Endodermal cell (in vitro differentiated cells): ENCODE measurements around the gene SLIT3. TPM values are rescaled to one million over a fixed set of nuclear protein-coding genes. Genes with fewer than 3 reads are reported as not detected.

ENCODE experiments used
- DNase-seq: peaks from one replicate; pipeline ENCODE4 v3.0.0-alpha.2; 2017
- H3K27ac ChIP-seq: 2 replicates; pipeline ENCODE4 v1.5.1; 2013; ENCODE audit warnings: mild to moderate bottlenecking, low read depth, low read length, moderate library complexity
- H3K27me3 ChIP-seq: 2 replicates; pipeline ENCODE4 v1.6.1; 2013; ENCODE audit warnings: mild to moderate bottlenecking, low read length, moderate library complexity; ENCODE audit not compliant: insufficient read depth, control insufficient read depth, poor library complexity, severe bottlenecking
- H3K36me3 ChIP-seq: 2 replicates; pipeline ENCODE4 v1.7.0; 2013; ENCODE audit warnings: mild to moderate bottlenecking, low read length, moderate library complexity; ENCODE audit not compliant: control insufficient read depth, insufficient read depth
- H3K4me1 ChIP-seq: one replicate; pipeline ENCODE4 v1.7.0; 2013; ENCODE audit warnings: low read length; ENCODE audit not compliant: control insufficient read depth, insufficient read depth
- H3K4me3 ChIP-seq: 2 replicates; pipeline ENCODE4 v1.5.1; 2013; ENCODE audit warnings: mild to moderate bottlenecking, low read length, moderate library complexity
- H3K9ac ChIP-seq: 2 replicates; pipeline ENCODE4 v1.6.1; 2013; ENCODE audit warnings: mild to moderate bottlenecking, low read length, moderate library complexity; ENCODE audit not compliant: poor library complexity, severe bottlenecking; ENCODE audit errors: extremely low read depth
- H3K9me3 ChIP-seq: 2 replicates; pipeline ENCODE4 v1.6.1; 2013; ENCODE audit warnings: mild to moderate bottlenecking, low read length, moderate library complexity; ENCODE audit not compliant: control insufficient read depth
- H3K27ac Mint-ChIP-seq: 2 replicates; pipeline ENCODE4 v1.8.0; 2020; ENCODE audit warnings: mixed read lengths
- H3K27me3 Mint-ChIP-seq: 2 replicates; pipeline ENCODE4 v1.8.0; 2021; ENCODE audit warnings: mild to moderate bottlenecking, mixed read lengths; ENCODE audit not compliant: insufficient read depth
- H3K36me3 Mint-ChIP-seq: 2 replicates; pipeline ENCODE4 v1.8.0; 2020; ENCODE audit warnings: low read depth, mixed read lengths
- H3K4me1 Mint-ChIP-seq: 2 replicates; pipeline ENCODE4 v1.8.0; 2020; ENCODE audit warnings: mixed read lengths
- H3K4me3 Mint-ChIP-seq: 2 replicates; pipeline ENCODE4 v1.8.0; 2020; ENCODE audit warnings: mild to moderate bottlenecking, moderate library complexity, mixed read lengths
- H3K9me3 Mint-ChIP-seq: 2 replicates; pipeline ENCODE4 v1.8.0; 2020; ENCODE audit warnings: mild to moderate bottlenecking, mixed read lengths
- CTCF ChIP-seq: fragments of 200-600 bp; sonication (generic); conservative IDR thresholded peaks from 2 replicates; pipeline ENCODE4 v1.5.0; 2021; ENCODE audit warnings: antibody characterized with exemption, mild to moderate bottlenecking
- WGBS, 2 experiments: methylation state at CpG; one replicate each; pipeline versions ENCODE4 v1.1.5 to v1.1.7; 2013; ENCODE audit warnings: missing lambda C conversion rate in 2 of 2, mixed read lengths in 1 of 2; ENCODE audit not compliant: insufficient coverage in 1 of 2, insufficient read length in 1 of 2; 5-methylcytosine and 5-hydroxymethylcytosine counted together
- total RNA-seq, 2 donors: library from RNA; stranded (reverse); fragmentation: NEBNext Ultra II Directional in 1 of 2; extraction: Animal tissue kit (Norgen Biotek cat#: 25700) in 1 of 2; gene quantifications; 2 replicates in 1 of 2; 3 replicates in 1 of 2; pipeline ENCODE4 v1.2.1, GENCODE V29; 2021

SLIT3 gene
- total RNA-seq, 2 donors from 2014 or later, result 2.5 to 3.4 TPM

GRCh38 chr5:168691891-168692290 is 609.0 kb downstream of the SLIT3 start:
- Mint-ChIP-seq H3K27me3 (peaks cover 68% of the 10 kb centered on the region), H3K4me3 (no peak overlapping the region), H3K9me3 (no peaks in the 10 kb centered on the region), H3K4me1 (peaks cover 36% of the 10 kb centered on the region), H3K36me3 (no peaks in the 10 kb centered on the region), H3K27ac (no peak overlapping the region)
- DNase-seq, result no peak
- no peak overlapping the region for H3K27ac ChIP-seq
- no peak for TF ChIP-seq CTCF
- H3K9me3 ChIP-seq, result no peaks in the 10 kb centered on the region
- no peak overlapping the region for H3K4me3 ChIP-seq
- H3K9ac ChIP-seq, result no peak overlapping the region
- no peaks in the 10 kb centered on the region for H3K36me3 ChIP-seq
- WGBS, 2 experiments, result 69 to 81% methylated on average over 3 to 4 of the region's 4 CpGs
- peaks cover 24% of the 10 kb centered on the region for H3K4me1 ChIP-seq
- H3K27me3 ChIP-seq, result peaks cover 32% of the 10 kb centered on the region

GRCh38 chr5:168689260-168689659 is 611.7 kb downstream of the SLIT3 start:
- H3K4me1 Mint-ChIP-seq, result peaks cover 14% of the 10 kb centered on the region
- WGBS, 2 experiments, result 80 to 92% methylated on average over 1 to 2 of the region's 2 CpGs
- H3K4me3 Mint-ChIP-seq, result no peak overlapping the region

GRCh38 chr5:168686837-168687236 is 614.1 kb downstream of the SLIT3 start:
- no peak overlapping the region for H3K27ac ChIP-seq
- no peak for TF ChIP-seq CTCF
- H3K9me3 ChIP-seq, result no peaks in the 10 kb centered on the region
- H3K9me3 Mint-ChIP-seq, result no peaks in the 10 kb centered on the region
- peaks cover 20% of the 10 kb centered on the region for H3K27me3 ChIP-seq
- H3K4me1 ChIP-seq, result no peaks in the 10 kb centered on the region
- H3K9ac ChIP-seq, result no peak overlapping the region
- no peaks in the 10 kb centered on the region for H3K36me3 Mint-ChIP-seq
- 90 to 91% methylated on average over 6 to 7 of the region's 7 CpGs for WGBS, 2 experiments
- no peaks in the 10 kb centered on the region for H3K36me3 ChIP-seq
- H3K4me3 ChIP-seq, result no peak overlapping the region
- peaks cover 29% of the 10 kb centered on the region for H3K27me3 Mint-ChIP-seq
- no peak overlapping the region for H3K27ac Mint-ChIP-seq
- H3K4me1 Mint-ChIP-seq, result no peaks in the 10 kb centered on the region
- no peak for DNase-seq
- H3K4me3 Mint-ChIP-seq, result no peak overlapping the region

More at GRCh38 chr5:168689260-168689659, 611.7 kb downstream of the SLIT3 start:
- Histone ChIP-seq H3K9ac (no peak overlapping the region), H3K4me1 (peaks cover 11% of the 10 kb centered on the region), H3K9me3 (no peaks in the 10 kb centered on the region), H3K27ac (no peak overlapping the region), H3K4me3 (no peak overlapping the region), H3K27me3 (peaks cover 32% of the 10 kb centered on the region), H3K36me3 (no peaks in the 10 kb centered on the region)
- no peak for DNase-seq
- Mint-ChIP-seq H3K27me3 (peaks cover 51% of the 10 kb centered on the region), H3K36me3 (no peaks in the 10 kb centered on the region), H3K9me3 (no peaks in the 10 kb centered on the region), H3K27ac (no peak overlapping the region)
- TF ChIP-seq CTCF, result no peak
